Thyroid gland (tissue), 4 donors: ENCODE data around the gene MYCN.

Experiments used
- POLR2A ChIP-seq, 2 donors: fragments of 450-650 bp; IDR thresholded peaks; one replicate each; pipeline ENCODE4 v1.6.1; 2017; ENCODE audit warnings: antibody characterized with exemption in 2 of 2, mild to moderate bottlenecking in 2 of 2, moderate library complexity in 1 of 2
- TF ChIP-seq, protein P1 (sequence below), 6 experiments: fragments of 200-600 bp in 3 of 6; fragments of 450-650 bp in 3 of 6; sonication (generic) in 3 of 6; IDR thresholded peaks; one replicate each; pipeline ENCODE4 v1.5.1; 2016 to 2019; ENCODE audit warnings: antibody characterized with exemption in 6 of 6, mild to moderate bottlenecking in 2 of 6, inconsistent platforms in 1 of 6, moderate library complexity in 1 of 6

DNA sequence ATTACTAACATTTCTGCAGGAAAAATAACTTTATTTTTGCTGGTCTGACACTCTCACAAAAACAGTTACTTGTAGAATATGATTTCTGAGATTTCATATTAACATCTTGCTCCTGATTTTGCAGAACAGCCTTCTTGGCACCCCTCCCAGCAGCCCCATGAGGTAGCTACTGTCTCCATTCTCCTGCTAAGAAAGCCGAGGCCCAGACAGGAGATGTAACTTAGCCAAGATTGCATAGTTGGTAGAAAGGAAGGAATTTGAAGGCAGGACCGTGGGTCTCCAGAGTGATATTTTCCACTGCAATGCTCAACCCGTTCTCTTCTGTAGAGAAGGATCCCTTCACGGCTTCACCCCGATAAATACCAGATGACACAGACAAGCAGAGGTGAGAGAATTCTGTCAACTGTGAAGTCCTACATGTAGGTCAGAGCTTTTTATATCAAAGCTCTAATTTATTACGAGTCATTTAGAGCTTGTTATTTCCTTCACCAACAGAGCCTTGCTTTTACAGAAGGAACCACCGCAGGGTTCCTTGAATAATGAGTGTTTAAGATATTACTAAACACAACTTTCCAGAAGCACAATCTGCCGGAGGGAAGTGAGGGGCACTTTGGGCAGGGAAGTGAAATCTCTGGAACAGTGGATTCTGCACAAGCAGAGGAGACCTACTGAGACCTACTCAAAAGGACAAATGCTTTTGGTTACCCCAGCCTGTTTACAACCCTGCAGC is 48.0 kb upstream of the MYCN start:
- no peak for TF ChIP-seq POLR2A (IDR thresholded peaks at IDR 0.05)
- TF ChIP-seq, protein P1, sequence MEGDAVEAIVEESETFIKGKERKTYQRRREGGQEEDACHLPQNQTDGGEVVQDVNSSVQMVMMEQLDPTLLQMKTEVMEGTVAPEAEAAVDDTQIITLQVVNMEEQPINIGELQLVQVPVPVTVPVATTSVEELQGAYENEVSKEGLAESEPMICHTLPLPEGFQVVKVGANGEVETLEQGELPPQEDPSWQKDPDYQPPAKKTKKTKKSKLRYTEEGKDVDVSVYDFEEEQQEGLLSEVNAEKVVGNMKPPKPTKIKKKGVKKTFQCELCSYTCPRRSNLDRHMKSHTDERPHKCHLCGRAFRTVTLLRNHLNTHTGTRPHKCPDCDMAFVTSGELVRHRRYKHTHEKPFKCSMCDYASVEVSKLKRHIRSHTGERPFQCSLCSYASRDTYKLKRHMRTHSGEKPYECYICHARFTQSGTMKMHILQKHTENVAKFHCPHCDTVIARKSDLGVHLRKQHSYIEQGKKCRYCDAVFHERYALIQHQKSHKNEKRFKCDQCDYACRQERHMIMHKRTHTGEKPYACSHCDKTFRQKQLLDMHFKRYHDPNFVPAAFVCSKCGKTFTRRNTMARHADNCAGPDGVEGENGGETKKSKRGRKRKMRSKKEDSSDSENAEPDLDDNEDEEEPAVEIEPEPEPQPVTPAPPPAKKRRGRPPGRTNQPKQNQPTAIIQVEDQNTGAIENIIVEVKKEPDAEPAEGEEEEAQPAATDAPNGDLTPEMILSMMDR (IDR thresholded peaks at IDR 0.05), result no peak
